B cell (primary cell): ENCODE results near the gene KIF26B. TPM values are rescaled to one million over a fixed set of nuclear protein-coding genes. Genes with fewer than 3 reads are reported as not detected.

Source experiments
- ATAC-seq: fragments of 200-7000 bp; cut with Tn5 transposase; one replicate; pipeline ENCODE4 v1.10.0; 2021; ENCODE audit warnings: low read depth, mild to moderate bottlenecking, moderate number of reproducible peaks, moderate library complexity
- CTCF ChIA-PET: fragments of 350-600 bp; sonication (Branson Sonifier 250); formaldehyde crosslinking; loops from one replicate; lab custom pipeline; 2021; ENCODE audit warnings: antibody characterized with exemption, inconsistent platforms; lab: Charles Lee
- POLR2A ChIA-PET: fragments of 350-600 bp; sonication (Branson Sonifier 250); formaldehyde crosslinking; loops from one replicate; lab custom pipeline; 2021; ENCODE audit warnings: antibody characterized with exemption; lab: Charles Lee
- DNase-seq: peaks from one replicate; pipeline ENCODE4 v3.0.0; 2013
- H2AFZ ChIP-seq: 2 replicates; pipeline ENCODE4 v1.6.1; 2012; ENCODE audit warnings: mild to moderate bottlenecking, low read depth, low read length; ENCODE audit not compliant: insufficient read depth, poor library complexity, severe bottlenecking
- H3K27ac ChIP-seq, 2 donors: 1 replicate in 1 of 2; 2 replicates in 1 of 2; pipeline ENCODE4 v1.5.1; 2012 to 2013; ENCODE audit warnings: low read length in 2 of 2, mild to moderate bottlenecking in 2 of 2, moderate library complexity in 1 of 2
- H3K27me3 ChIP-seq, 4 experiments: fragments of 200-600 bp in 1 of 4; sonication (generic) in 1 of 4; replicated peaks in 1 of 4; 1 replicate in 2 of 4; 2 replicates in 2 of 4; pipeline versions ENCODE4 v1.6.1 to v1.7.0; 2013 to 2016; ENCODE audit warnings: low read length in 3 of 4, mild to moderate bottlenecking in 2 of 4, mixed read lengths in 1 of 4, moderate library complexity in 1 of 4; ENCODE audit not compliant: insufficient read depth in 4 of 4, control insufficient read depth in 3 of 4; ENCODE audit errors: control extremely low read depth in 1 of 4
- H3K36me3 ChIP-seq, 2 experiments: replicated peaks in 1 of 2; 1 replicate in 1 of 2; 2 replicates in 1 of 2; pipeline versions ENCODE4 v1.6.1 to v1.7.1; 2013; ENCODE audit warnings: low read length in 1 of 2; ENCODE audit not compliant: insufficient read depth in 2 of 2, control insufficient read depth in 1 of 2; ENCODE audit errors: control extremely low read depth in 1 of 2, extremely low read depth in 1 of 2
- H3K4me1 ChIP-seq, 2 donors: fragments of 200-600 bp in 1 of 2; sonication (generic) in 1 of 2; 1 replicate in 1 of 2; 2 replicates in 1 of 2; pipeline versions ENCODE4 v1.5.1 to v1.6.1; 2013 to 2017; ENCODE audit warnings: low read length in 2 of 2; ENCODE audit not compliant: control insufficient read depth in 2 of 2, insufficient read depth in 2 of 2
- H3K4me2 ChIP-seq: replicated peaks from 2 replicates; pipeline ENCODE3; 2012; ENCODE audit warnings: mild to moderate bottlenecking, low read depth, low read length; ENCODE audit not compliant: poor library complexity, severe bottlenecking
- H3K4me3 ChIP-seq, 5 experiments: fragments of 200-600 bp in 1 of 5; sonication (generic) in 1 of 5; 1 replicate in 3 of 5; 2 replicates in 2 of 5; pipeline versions ENCODE4 v1.5.1 to v1.7.0; 2011 to 2016; ENCODE audit warnings: low read length in 4 of 5, mild to moderate bottlenecking in 4 of 5, low read depth in 2 of 5, control low read depth in 1 of 5, moderate library complexity in 1 of 5; ENCODE audit not compliant: insufficient read depth in 1 of 5; ENCODE audit errors: control extremely low read depth in 1 of 5, extremely low read depth in 1 of 5
- H3K79me2 ChIP-seq: fragments of 200-600 bp; sonication (generic); one replicate; pipeline ENCODE4 v1.6.0; 2016; ENCODE audit warnings: low read length; ENCODE audit not compliant: control insufficient read depth, insufficient read depth
- H3K9ac ChIP-seq: fragments of 200-600 bp; sonication (generic); 2 replicates; pipeline ENCODE4 v1.6.1; 2017; ENCODE audit warnings: mild to moderate bottlenecking, low read length, moderate library complexity
- H3K9me3 ChIP-seq, 3 donors: one replicate each; pipeline versions ENCODE4 v1.6.1 to v1.7.1; 2013; ENCODE audit warnings: low read length in 2 of 3; ENCODE audit not compliant: control insufficient read depth in 2 of 3, insufficient read depth in 1 of 3; ENCODE audit errors: control extremely low read depth in 1 of 3
- H4K20me1 ChIP-seq: 2 replicates; pipeline ENCODE4 v1.6.0; 2012; ENCODE audit warnings: mild to moderate bottlenecking, low read length; ENCODE audit not compliant: insufficient read depth, control insufficient read depth, poor library complexity, severe bottlenecking
- H3K27ac Mint-ChIP-seq: one replicate; pipeline ENCODE4 v1.8.0; 2021; ENCODE audit warnings: mixed read lengths
- H3K27me3 Mint-ChIP-seq: one replicate; pipeline ENCODE4 v1.8.0; 2021; ENCODE audit warnings: mixed read lengths
- H3K4me1 Mint-ChIP-seq: one replicate; pipeline ENCODE4 v1.8.0; 2021; ENCODE audit warnings: mixed read lengths
- H3K4me3 Mint-ChIP-seq: one replicate; pipeline ENCODE4 v1.8.0; 2021; ENCODE audit warnings: mixed read lengths
- H3K9me3 Mint-ChIP-seq: one replicate; pipeline ENCODE4 v1.8.0; 2022; ENCODE audit warnings: mixed read lengths; ENCODE audit not compliant: insufficient read depth
- EZH2 ChIP-seq: IDR thresholded peaks from 2 replicates; pipeline ENCODE4 v1.6.1; 2012; ENCODE audit warnings: borderline replicate concordance, low read depth, mild to moderate bottlenecking, moderate library complexity, low read length; ENCODE audit not compliant: insufficient read depth, poor library complexity, severe bottlenecking
- WGBS: methylation state at CpG from one replicate; pipeline ENCODE4 v1.1.5; 2013; ENCODE audit warnings: missing lambda C conversion rate; ENCODE audit not compliant: insufficient coverage; 5-methylcytosine and 5-hydroxymethylcytosine counted together
- intact Hi-C: fragments of 100-400 bp; cut with micrococcal nuclease; formaldehyde crosslinking; loops from one replicate; pipeline ENCODE4 v1.10.0; 2022
- polyA plus RNA-seq: library from polyadenylated mRNA; depleted of rRNA; stranded (reverse); fragments of >200 nt; gene quantifications from 2 replicates; pipeline ENCODE4 v1.2.3, GENCODE V29; 2012
- total RNA-seq, 2 donors: library from RNA; stranded (reverse); fragments of 120-200 nt in 1 of 2; gene quantifications; 1 replicate in 1 of 2; 2 replicates in 1 of 2; pipeline versions ENCODE4 v1.2.3 to v1.2.4, GENCODE V29; 2013 to 2022
- TF ChIP-seq, protein P1 (sequence below): fragments of 200-600 bp; IDR thresholded peaks from one replicate; pipeline ENCODE4 v1.8.0; 2022; ENCODE audit warnings: antibody characterized with exemption, mild to moderate bottlenecking

Gene KIF26B
- total and polyA plus RNA-seq, 2 donors (not counting 1 experiment from before 2014, with no cell fraction given) = 0.62 TPM; not detected in 1

DNA sequence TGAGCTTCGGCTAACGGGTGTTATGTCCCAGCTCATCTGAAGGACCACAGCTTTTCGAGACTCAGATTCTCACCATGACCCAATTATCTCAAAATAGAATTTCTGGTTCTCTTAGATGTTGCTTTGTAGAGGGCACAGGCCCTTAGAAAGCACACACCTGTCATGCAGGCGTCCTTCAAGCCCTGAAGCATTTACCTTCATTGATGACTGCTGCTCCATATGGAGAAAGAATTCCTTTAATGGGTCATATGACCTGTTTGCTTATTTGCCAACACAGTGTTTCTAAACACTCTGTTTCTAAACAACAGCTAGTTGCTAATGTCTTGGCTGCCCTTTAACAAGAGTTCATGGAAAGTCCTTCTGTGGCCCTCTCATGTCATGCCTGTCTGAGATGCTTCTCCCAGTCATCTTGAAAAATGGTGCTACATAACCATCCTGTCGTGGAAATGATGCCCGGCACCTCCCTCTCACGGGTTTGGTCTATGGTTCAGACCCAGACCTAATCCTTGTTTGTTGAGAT lies 495.7 kb downstream of the KIF26B start:
- Histone ChIP-seq H3K79me2 (no peaks in the 10 kb centered on the region), H3K27me3 (peaks cover 0 to 11% (median 0%) of the 10 kb centered on the region in 4 experiments), H3K4me3 (no peak overlapping the region), H3K27ac (no peak overlapping the region), H3K4me1 (no peaks in the 10 kb centered on the region), H3K4me2 (no peak overlapping the region), H3K9ac (no peak overlapping the region), H2AFZ (no peak overlapping the region), H4K20me1 (no peaks in the 10 kb centered on the region), H3K36me3 (no peaks in the 10 kb centered on the region), H3K9me3 (peaks cover 0 to 8% (median 0%) of the 10 kb centered on the region in 3 donors)
- Mint-ChIP-seq H3K4me1 (peaks cover 14% of the 10 kb centered on the region), H3K4me3 (no peak overlapping the region), H3K27me3 (peaks cover 13% of the 10 kb centered on the region), H3K27ac (no peak overlapping the region), H3K9me3 (no peaks in the 10 kb centered on the region)
- TF ChIP-seq EZH2 = no peak
- POLR2A ChIA-PET = no interaction called here
- DNase-seq (no peak), ATAC-seq (no peak)
- intact Hi-C loops = no loop called here
- CTCF ChIA-PET = no interaction called here
- WGBS = 93% methylated on average over 4 of the region's 7 CpGs

DNA sequence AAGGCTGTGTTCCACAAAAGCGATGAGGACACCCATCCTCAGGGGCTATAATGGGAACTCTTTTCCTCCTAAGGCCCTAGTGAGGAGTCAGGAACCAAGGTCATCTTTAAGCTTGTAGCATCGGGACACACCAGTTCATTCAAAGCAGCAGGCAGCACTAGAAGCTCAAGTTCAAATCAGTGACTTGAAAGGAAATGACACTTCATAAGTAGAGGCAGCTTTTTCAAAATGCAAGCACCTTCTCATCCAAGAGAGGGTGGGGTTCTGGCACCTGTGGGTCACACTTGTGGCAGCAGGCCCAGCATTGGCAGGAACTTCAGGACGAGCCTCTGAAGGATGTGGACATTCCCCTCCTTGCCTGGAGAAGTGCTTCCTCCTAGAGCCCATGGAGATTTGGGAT lies 496.3 kb downstream of the KIF26B start:
- CTCF ChIA-PET = no interaction called here

More for the DNA sequence above, 496.3 kb downstream of the KIF26B start:
- H3K4me1 ChIP-seq = no peaks in the 10 kb centered on the region
- H3K9me3 ChIP-seq = peaks cover 0 to 5% (median 0%) of the 10 kb centered on the region in 3 donors
- ATAC-seq = no peak
- intact Hi-C loops = no loop called here
- no peak overlapping the region for H3K4me3 Mint-ChIP-seq
- H3K27ac ChIP-seq = no peak overlapping the region
- H3K9me3 Mint-ChIP-seq = no peaks in the 10 kb centered on the region
- H2AFZ ChIP-seq = no peak overlapping the region
- no peak for DNase-seq
- no peak for TF ChIP-seq EZH2
- TF ChIP-seq, protein P1, sequence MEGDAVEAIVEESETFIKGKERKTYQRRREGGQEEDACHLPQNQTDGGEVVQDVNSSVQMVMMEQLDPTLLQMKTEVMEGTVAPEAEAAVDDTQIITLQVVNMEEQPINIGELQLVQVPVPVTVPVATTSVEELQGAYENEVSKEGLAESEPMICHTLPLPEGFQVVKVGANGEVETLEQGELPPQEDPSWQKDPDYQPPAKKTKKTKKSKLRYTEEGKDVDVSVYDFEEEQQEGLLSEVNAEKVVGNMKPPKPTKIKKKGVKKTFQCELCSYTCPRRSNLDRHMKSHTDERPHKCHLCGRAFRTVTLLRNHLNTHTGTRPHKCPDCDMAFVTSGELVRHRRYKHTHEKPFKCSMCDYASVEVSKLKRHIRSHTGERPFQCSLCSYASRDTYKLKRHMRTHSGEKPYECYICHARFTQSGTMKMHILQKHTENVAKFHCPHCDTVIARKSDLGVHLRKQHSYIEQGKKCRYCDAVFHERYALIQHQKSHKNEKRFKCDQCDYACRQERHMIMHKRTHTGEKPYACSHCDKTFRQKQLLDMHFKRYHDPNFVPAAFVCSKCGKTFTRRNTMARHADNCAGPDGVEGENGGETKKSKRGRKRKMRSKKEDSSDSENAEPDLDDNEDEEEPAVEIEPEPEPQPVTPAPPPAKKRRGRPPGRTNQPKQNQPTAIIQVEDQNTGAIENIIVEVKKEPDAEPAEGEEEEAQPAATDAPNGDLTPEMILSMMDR = no peak
- peaks cover 9% of the 10 kb centered on the region for H3K4me1 Mint-ChIP-seq
- H3K27me3 Mint-ChIP-seq = peaks cover 13% of the 10 kb centered on the region
- POLR2A ChIA-PET = no interaction called here
- peaks cover 0 to 7% (median 0%) of the 10 kb centered on the region in 4 experiments for H3K27me3 ChIP-seq
- H3K36me3 ChIP-seq = no peaks in the 10 kb centered on the region
- no peak overlapping the region for H3K4me3 ChIP-seq
- H3K79me2 ChIP-seq = no peaks in the 10 kb centered on the region
- 79% methylated on average over 3 of the region's 3 CpGs for WGBS
- no peak overlapping the region for H3K4me2 ChIP-seq
- H4K20me1 ChIP-seq = no peaks in the 10 kb centered on the region
- no peak overlapping the region for H3K9ac ChIP-seq
- H3K27ac Mint-ChIP-seq = no peak overlapping the region
